IPS-NIHi7 (cell line): Measurements from ENCODE around the gene BCL10.

Source experiments
- DNase-seq: peaks from one replicate; pipeline ENCODE4 v3.0.0; 2012; ENCODE audit warnings: mixed read lengths; ENCODE audit errors: extremely low spot score

BCL10 gene

DNA sequence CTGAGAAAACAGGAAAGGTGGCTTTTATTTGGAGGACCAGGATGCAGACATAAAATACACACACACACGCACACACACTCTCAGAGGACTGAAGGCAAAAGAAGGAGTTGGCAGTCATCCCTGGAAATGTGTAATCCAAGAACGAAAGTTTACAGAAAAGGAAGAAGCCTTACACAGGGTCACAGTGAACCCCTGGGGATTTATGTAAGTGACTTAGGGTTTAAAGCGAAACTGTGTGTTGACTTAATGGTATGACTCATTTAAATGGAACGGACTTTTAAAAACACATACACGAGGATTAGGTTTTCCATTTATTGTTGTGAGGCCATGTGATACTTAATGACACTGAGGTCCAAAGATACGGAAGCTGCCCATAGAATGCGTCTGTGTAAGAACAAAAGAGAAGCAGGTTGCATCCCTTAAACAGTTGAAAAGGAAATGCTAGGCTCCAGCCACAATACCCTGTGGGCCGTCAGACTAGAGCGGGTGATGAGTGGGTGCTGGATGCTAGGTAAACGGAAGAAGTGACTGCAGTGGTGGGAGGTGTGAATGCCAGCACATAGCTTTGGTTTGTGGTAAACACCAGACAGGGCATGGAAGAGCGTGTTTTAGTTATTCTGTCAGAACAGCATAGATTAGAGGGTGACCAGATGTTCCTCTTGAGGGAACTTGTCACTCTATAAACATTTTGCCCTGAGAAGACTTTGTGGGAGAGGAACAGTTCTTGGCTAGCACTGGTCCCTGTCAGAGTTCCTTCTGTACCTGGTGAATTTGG, 21.6 kb upstream of the BCL10 start:
- DNase-seq: no peak

DNA sequence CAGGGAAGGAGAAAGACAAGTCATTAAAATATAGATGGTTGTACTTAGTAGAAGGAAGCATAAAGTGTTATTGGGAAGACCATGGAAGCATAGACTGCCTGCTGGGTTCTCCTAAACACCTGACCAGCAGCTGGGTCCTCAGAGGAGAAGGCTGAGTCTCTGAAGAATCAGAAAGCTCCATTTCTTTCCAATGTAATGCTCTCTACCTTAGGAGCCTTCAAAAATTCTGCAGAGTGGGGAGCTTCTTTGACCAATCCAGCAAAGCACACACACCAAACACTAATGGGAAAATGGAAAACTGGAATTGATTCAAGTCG, 21.1 kb upstream of the BCL10 start:
- DNase-seq: no peak

DNA sequence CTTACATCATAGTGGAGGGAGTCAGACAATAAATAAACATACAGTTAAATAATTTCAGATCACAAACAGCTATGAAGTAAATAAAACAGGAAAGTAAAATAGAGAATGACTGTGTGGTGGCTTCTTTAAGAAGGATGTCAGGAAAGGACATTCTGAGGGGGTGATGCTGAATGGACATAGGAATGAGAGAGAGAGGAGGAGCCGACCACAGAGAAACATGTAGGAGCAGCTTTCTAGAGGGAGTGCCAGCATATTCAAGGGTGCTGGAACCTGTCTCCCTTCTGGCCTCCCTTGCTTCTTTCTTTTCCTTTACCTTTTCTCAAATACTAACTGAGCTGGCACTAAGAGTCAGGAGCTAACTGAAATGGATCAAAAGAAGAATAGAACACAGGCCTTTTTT, 20.5 kb upstream of the BCL10 start:
- DNase-seq: no peak

DNA sequence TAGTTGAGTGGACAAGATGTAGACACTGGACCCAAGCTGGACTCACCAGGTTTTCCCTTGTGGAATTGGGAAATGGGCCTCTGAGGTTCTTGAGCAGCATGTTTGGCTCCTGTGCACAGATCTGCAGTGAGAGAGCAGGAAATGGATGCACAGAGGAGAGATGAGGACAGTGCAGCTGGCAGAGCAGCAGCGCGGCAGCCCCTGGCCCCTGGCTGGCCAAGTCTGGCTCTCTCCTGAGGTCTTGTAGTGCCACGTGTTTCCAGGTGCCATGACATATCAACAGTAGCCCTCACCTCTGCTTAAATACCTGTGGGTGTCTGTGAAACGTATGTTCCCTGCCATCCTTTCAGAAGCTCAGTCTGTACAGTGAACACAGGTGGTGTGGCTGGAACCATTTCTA, 19.2 kb upstream of the BCL10 start:
- no peak for DNase-seq

DNA sequence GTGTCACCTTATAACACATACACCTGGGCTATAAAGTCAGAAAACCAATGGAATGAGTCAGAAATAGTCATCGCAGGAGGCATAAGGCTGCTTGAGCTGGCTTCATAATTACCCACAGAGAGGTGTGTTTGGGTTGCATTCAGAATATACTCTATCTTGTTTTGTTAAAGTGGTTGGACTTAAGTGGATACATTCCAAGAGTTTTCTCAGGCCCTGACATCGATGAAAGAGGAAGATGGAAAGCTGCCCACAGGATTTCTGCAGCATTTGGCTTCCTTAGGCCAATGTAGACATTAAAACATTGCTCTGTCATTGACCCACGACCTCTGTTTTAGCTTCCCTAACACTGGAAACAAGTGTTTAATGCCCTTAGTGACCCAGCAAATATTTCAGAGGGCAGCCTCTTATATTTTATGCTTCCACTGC, 18.6 kb upstream of the BCL10 start:
- no peak for DNase-seq

DNA sequence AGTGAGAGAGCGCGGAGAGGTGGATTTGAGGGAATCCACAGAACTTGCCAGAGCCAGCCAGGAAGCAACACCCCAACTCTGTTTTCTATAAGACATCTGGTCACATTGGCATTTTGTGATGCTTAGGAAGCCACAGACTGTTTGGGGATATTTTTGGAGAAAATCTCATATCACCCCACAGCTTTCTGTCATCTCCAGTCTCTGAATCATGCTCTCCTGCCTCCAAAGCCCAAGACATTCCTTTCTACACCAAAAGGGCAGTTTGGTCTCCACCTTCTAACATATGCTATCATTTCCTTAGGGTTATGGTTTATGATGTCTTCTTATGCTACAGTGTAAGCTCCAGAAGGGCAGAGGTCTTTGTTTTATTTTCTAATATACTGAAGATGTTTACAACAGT, 14.4 kb upstream of the BCL10 start:
- no peak for DNase-seq

DNA sequence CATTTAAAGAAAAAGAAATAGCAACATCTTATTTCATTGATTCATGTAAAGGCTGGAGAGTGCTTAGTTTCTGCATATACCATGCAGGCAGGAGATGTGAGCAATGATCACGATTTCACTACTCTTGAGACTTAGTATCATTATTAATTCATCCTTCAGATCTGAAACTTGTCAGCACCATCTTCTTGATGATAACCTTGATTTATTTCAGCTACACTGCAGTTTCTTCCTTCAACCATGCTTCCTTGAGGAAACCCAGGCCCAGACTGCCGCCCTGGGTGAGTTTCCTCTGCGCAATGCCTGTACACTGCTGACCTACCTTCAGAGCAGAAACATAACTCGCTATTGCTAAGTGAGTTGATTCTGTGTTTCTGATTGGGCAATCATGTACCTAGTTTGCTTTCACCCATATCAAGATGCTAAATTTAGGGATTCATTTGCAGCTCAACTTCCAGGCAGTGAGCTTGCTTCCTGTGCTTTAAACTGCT, 13.5 kb upstream of the BCL10 start:
- DNase-seq: no peak

DNA sequence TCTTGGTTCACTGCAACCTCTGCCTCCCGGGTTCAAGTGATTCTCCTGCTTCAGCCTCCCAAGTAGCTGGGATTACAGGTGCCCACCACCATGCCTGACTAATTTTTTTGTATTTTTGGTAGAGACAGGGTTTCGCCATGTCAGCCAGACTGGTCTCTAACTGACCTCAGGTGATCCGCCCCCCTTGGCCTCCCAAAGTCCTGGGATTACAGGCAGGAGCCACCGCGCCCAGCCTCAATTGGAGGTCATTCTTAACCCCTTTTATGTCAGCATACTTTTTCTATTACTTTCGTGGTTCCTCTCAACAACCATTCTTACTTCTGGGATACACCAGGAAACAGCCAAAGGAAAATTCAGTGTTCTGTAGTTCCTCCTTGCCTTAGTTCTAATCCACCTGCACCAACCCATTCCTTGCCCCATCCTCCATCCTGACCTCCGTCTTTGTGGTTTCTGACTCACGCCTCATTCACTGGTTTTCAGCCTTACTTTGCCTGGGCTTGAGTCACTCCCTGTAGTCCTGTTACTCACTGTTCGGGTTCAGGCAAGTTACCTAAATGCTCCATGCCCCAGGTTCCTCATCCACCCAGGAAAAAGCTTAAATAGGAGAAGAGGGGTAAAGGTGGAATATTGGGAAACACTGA, 12.9 kb upstream of the BCL10 start:
- DNase-seq: no peak

DNA sequence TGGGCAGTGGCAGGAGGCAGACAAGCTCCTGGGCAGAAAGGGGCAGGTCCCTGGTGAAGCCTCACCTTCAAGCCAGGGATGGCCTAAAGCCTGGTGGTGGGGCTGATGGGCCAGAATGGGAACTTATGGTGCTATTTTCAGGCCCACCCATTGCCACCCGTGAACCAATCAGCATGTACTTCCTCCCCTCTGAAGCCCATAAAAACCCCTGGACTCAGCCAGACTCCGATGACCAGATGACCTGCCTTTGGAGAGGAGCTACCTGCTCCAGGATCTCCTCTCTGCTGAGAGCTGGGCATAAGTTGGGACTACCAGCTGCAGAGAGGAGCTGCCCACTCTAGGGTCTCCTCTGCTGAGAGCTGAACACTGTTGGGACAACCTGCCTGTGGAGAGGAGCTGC, 7.8 kb upstream of the BCL10 start:
- no peak for DNase-seq

DNA sequence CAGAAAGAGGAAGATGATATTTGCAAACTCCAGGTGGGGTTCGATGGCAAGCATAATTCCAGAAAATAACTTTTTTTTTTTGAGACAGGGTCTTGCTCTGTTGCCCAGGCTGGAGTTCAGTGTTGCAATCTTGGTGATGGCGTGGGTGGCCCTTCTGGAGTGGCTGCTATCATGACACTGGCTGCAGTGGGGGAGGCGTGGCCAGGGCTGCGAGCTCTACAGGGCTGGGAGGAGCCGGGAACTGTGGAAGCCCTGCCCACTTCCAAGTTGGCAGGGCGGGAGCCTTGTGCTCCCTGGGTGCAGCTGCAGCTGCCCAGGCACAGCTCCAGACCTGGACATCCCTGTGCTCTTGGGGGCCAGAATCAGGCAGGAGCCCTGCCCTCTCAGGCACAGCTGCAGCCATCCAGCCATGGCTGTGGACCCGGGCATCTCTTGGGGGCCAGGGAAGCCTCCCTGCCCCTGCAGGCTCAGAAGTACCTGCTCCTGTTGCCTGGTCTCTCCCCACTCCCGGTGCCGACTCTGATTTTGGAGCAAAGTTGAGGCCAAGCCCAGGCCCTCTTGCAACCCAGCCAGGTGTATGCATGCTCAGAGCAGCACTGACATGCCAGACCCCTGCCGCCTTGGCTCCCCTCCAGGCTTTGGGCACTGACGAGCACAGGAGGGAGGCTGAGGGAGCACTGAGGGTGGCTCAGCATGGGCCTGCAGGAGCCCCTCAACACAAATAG, 7.2 kb upstream of the BCL10 start:
- DNase-seq: no peak

DNA sequence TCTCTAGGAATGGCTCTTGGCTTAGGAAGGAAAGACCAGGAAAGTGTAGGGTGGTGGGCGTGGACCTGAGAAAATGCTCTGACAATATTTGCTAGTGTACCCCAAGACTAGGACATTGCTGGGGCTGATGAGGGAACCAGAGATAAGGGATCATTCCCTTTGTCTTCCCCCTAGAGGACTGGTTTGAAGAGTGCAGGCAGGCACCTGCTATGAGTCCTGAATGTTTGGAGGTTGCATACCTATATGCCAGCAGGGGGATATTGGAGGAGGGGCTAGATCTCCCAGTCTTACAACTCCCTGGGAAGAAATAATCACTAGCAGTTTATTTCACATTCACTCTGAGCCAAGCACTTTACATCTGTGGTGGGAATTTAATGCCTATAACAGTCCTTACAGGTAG, 6.0 kb upstream of the BCL10 start:
- peak; percentile 72 for DNase-seq

DNA sequence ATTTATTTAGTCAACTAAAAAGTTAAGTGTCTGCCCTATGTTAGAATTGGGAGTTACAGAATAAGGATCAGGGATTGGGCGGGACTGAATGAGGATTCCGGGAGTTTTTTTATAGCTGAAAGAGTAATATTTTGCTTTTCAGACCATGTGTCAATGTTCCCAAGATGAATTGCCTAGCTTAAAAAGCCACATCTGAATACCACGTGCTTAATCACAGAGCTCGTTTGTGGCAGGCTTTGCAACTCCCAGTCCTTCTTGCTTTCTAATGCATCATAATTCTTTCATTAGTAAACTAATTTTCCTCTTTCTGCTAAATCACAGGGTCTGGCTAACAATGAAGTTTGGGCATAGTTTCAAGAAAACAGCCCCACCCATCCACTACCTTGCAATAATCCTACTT, 4.2 kb upstream of the BCL10 start:
- no peak for DNase-seq

DNA sequence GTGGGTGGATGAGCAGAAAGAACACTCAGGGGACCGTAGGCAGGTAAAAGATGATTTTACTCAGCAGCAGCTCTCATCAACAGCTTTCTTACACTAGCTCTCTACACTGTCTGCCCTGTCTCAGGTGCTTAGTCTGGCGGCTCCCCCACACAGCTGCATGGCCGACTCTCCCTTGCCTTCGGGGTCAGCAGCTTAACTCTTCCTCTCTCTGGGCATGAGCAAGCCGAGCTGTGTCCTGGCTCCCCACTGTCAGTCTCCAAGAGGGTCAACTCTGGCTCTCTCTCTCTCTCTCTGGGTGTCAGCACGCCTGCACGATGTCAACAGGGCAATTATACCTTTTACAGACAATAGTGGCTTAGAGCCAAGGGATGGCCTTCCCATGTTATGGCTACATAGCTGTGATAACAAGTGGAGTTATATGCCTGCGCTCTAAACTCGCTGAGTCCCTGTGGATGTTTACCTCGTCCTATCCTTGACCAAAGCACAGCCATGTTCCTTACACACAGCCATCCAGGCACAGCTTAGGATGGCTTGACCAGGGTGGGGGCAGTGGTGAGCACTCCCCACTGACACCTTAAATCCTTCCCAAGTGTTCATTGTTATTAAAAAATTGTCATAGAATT, 3.1 kb upstream of the BCL10 start:
- no peak for DNase-seq

DNA sequence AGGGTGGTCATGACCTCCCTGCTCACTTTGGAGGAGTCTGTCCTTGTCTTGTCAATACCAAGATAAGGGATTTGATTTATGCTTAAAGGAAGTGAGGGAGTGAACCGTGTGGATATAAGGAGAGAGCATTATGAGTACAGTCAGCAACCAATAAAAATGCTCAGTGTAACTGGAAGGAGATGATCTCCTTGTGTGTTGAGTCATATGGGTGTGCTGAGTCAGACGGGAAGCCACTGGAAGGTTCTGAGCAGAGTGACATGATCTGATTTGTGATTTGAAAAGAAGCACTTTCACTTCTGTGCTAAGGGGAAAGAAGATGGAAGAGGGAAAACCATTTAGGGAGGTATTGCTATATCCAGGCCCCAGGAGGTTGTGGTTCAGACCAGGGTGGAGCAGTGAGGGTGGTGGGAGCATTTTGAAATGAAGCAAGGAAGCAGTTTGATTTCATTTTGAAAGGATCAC, 2.5 kb upstream of the BCL10 start:
- DNase-seq: no peak

DNA sequence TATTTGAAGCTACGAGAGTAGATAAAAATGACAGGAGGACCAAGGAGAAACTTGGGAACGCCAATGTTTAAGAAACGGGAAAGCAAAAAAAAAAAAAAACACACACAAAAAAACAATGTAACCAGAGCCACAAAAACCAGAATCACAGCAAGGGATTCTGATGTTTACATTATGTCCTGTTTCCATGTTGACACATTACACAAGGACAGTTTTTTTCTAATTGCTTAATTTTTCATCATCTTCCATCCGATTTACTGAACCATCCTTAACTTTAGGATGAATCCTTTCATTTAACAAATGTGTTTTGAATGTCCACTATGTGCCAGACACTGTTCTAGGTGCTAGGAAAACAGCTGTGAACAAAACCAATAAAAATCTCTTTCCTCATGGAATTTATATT, 1.4 kb upstream of the BCL10 start:
- DNase-seq: no peak

DNA sequence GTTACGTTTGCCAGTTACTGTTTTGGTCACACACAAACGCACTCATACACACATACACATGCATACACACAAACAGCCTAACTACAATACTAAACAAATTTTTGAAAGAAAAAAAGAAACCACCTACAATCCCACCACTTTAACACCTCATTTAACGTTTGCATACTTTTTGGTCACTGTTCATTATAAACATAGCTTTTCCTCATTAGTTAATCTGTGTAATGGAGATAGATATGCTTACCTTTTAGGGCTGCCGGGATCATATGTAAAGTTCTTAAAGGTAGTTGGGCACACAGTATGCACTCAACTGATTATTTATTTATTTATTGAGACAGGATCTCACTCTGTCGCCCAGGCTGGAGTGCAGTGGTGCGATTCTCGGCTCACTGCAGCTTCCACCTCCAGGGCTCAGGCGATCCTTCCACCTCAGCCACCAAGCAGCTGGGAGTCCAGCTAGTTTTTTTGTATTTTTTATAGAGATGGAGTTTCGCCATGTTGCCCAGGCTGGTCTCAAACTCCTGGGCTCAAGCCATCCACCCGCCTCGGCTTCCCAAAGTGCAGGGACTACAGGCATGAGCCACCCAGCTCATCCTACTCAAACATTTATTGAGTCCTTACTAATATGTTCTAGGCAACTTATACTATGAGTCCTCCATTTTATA, 677 bp upstream of the BCL10 start:
- DNase-seq: no peak

DNA sequence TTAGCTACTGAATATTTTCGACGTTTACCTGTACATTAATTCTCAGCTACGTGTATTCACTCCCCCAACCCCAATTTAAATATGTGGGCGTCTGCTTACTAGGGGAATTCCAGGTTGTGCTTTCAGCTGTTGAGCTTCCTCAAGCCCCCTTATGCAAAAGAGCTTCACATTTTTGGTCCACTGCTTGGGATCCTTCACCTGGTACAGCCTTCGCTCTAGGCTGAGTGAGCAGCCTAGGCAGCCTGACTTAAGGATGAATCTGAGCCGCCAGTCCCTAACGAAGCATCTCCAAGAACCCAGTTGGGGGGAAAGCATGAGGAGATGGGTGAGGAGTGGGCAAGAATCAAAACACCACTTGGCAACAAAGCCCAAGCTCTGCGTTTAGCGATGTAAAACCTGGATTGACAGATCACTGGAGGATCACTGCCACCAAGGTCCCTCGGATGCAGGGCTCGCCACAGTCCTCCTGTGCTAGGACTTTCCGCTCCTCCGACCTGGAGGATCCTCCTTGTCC, 674 bp downstream of the BCL10 start:
- DNase-seq: no peak

DNA sequence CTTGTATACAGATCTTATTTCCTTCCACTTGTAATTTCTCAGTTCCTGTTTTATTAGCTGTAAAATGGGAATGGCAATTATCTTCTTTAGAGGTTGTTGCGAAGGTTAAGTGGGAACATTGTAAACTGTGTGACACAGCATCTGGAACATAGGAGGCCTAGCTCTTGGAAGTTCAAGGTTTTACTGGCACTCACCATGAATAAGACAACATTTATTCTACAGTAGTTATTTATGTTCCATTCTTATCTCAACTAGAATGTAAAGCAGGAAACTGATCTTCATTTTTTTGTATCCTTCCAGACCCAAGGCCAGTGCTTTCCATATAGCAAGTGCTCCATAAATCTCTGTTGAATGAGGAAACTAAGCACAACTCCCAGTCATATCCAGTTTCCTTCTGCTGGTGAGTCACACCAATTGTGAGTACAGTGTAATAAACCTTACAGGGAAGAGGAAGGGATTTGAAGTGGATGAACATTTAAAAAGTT, 1.4 kb downstream of the BCL10 start:
- DNase-seq: no peak

DNA sequence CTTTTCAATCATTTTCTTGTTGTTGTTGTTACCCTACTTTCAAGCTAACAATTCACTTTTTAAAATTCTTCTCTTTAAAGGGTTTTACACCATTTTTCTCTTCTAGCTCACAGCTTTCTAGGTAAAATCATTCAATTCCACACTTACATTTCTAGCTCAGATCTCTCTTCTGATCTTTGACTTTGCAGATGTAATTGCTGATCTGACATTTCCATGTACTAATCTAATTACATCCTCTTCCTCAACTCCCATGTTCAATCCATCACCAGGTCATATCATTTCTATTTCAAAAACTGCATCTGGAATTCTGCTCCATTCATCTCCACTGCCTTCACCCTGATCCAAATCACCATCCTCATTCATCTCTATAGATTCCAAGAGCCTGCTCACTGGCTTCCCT, 3.0 kb downstream of the BCL10 start:
- DNase-seq: no peak

DNA sequence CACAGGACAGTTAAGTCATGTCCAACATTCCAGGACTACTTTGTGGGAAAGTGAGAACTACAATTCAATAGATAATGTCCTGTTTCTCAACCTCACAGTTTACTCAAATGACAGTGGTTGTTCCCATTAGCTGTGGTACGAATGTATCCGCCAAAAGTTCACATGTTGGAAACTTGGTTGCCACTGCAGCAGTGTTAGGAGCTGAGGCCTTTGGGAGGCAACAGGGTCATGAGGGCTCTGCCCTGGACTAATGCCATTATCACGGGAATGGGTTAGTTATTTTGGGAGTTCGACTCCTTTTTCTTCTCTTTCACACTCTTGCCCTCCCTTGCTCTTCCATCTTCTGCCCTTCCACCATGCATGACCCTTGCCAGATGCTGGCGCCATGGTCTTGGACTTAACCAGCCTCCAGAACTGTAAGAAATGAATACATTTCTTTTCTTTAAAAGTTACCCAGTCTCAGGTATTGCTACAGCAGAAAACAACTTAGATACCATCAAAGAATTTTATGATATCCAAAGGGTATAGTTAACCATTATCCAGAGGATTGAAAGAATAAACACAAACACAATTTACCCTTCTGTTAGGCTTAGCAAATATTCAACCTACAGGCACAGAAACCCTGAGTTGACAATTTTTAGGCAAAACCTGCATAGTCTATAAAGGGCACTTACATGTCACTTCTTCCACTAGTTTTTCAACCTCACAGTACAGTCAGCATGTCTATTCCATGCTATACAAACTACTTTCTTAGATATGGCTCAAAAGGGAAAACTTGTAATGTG, 7.4 kb downstream of the BCL10 start:
- no peak for DNase-seq

DNA sequence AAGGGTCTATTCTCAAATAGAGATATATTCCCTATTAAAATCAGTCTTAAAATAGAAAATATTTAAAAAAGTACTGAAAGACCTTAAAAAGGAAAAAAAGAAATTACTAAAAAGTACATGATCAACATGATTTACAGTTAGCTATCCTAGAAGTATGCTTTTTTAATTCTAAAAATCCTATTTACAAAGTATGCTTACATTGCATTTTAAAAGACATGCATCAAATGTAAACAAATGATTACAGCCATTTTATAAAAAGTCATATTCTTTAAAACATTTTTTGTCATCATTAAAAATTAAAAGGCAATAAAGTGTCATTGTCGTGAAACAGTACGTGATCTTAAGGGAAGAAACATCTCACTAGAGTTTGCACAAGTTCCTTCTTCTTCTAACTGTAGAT, 9.1 kb downstream of the BCL10 start:
- no peak for DNase-seq
